HG02870 (cell line): Measurements from ENCODE around the gene ANXA9.

ENCODE experiments used
- ATAC-seq: cut with Tn5 transposase; IDR thresholded peaks from one replicate; pipeline ENCODE4 v1.9.1; 2021; ENCODE audit warnings: mild to moderate bottlenecking, moderate library complexity; ENCODE audit not compliant: unreplicated experiment

ANXA9 gene

GRCh38 chr1:151039521-151039920 is 57.4 kb downstream of the ANXA9 start:
- no peak for ATAC-seq

GRCh38 chr1:151043163-151043562 is 61.1 kb downstream of the ANXA9 start:
- no peak for ATAC-seq
